ENCODE results near the gene MRPL20. TPM values are rescaled to one million over a fixed set of nuclear protein-coding genes. Genes with fewer than 3 reads are reported as not detected.
"Not testable (repeated sequence)": the region's sequence is repeated elsewhere in the genome, so short reads cannot be mapped to it uniquely, and the experiment has no call there.

Gene MRPL20
- total RNA-seq, 1 donor from 2014 or later: 86.9 TPM

DNA sequence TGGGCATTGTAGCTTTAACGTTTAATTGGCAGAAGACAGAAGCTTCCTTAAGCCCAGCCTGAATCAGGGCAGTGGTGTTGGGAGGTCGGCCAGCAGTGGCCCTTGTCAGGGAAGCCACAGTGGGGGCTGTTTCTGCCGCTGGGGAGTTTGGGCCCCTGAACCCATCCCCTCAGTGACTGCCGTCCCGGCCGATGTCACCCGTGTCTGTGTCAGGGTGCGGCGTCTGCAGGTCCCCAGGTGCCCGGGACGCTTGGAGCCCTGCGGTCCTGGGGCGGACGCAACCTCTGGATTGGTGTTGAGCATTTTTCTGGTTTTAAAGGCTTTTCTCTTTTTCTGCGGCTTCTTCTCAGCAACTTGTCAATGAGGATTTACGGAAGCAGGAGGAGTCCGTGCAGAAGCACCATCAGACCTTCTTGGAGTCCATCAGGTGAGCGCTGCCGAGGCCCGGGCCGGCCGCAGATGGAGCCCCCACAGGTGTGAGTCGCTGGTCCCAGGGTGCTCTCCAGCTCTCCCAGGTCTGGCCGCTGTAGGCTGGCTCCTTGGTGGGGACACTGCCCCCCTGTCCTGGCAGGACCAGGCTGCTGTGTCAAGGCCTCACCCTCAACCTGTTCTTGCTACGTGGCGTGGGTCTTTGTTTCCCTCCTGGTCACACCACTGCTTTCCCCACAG, 44.7 kb upstream of the MRPL20 start:
- TF ChIP-seq, protein P1, sequence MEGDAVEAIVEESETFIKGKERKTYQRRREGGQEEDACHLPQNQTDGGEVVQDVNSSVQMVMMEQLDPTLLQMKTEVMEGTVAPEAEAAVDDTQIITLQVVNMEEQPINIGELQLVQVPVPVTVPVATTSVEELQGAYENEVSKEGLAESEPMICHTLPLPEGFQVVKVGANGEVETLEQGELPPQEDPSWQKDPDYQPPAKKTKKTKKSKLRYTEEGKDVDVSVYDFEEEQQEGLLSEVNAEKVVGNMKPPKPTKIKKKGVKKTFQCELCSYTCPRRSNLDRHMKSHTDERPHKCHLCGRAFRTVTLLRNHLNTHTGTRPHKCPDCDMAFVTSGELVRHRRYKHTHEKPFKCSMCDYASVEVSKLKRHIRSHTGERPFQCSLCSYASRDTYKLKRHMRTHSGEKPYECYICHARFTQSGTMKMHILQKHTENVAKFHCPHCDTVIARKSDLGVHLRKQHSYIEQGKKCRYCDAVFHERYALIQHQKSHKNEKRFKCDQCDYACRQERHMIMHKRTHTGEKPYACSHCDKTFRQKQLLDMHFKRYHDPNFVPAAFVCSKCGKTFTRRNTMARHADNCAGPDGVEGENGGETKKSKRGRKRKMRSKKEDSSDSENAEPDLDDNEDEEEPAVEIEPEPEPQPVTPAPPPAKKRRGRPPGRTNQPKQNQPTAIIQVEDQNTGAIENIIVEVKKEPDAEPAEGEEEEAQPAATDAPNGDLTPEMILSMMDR (IDR thresholded peaks at IDR 0.05): no peak
- H3K36me3 Mint-ChIP-seq (ENCODE audit: unreplicated experiment): no peaks in the 10 kb centered on the region
- no peak for DNase-seq (ENCODE audit: extremely low spot score, unreplicated experiment)
- H3K27me3 Mint-ChIP-seq (ENCODE audit: unreplicated experiment): peaks cover 8% of the 10 kb centered on the region
- H3K4me1 Mint-ChIP-seq (ENCODE audit: unreplicated experiment): no peaks in the 10 kb centered on the region
- no peak overlapping the region for H3K4me3 Mint-ChIP-seq (ENCODE audit: unreplicated experiment)
- H3K27ac Mint-ChIP-seq (ENCODE audit: unreplicated experiment): no peak overlapping the region
- no peaks in the 10 kb centered on the region for H3K9me3 Mint-ChIP-seq (ENCODE audit: unreplicated experiment)

DNA sequence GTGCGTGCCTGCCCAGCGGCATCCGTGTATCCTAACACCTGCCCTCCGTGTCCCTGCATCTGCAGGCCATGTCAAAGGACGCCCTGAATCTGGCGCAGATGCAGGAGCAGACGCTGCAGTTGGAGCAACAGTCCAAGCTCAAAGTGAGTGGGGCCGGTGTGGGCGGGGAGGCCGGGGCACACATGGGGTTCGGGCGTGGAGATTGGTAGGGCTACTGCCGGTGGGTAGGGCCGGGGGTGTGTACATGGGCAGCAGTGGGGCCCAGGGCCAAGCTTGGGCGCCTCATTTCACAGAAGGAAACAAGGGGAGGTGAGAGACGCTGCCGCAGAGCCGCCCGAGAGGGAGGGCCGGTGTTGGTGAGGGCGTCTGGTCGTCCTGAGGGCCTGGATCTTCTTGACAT, 43.5 kb upstream of the MRPL20 start:
- not testable (repeated sequence) for H3K27ac Mint-ChIP-seq (ENCODE audit: unreplicated experiment); H3K27me3 Mint-ChIP-seq (ENCODE audit: unreplicated experiment); H3K4me1 Mint-ChIP-seq (ENCODE audit: unreplicated experiment); DNase-seq (ENCODE audit: extremely low spot score, unreplicated experiment); H3K4me3 Mint-ChIP-seq (ENCODE audit: unreplicated experiment); H3K9me3 Mint-ChIP-seq (ENCODE audit: unreplicated experiment); H3K36me3 Mint-ChIP-seq (ENCODE audit: unreplicated experiment)

DNA sequence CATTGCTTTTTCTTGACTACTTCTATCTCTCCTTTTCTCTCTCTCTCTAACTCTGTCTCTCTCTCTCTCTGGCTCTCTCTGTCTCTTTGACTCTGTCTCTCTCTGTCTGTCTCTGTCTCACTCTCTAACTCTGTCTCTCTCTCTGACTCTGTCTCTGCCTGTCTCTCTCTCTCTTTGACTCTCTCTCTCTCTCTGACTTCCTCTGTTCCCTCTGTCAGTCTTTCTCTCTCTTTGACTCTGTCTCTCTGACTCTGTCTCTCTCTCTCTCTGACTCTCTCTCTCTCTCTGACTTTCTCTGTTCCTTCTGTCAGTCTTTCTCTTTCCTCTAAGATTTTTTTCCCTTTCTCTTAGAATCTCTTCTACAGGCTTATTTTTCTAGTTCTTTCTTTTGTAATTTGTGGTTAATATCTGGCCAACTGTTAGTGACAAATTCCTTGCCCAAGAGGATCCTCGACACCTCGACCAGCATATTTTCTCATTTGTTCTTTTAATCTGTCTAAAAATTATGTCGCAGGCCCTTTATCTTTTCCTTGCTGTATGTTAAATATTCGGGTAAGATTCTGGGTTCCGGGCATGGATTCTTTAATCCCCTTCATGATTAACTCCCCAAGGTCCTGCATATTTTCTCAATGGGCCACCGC, 42.1 kb upstream of the MRPL20 start, which contains the start of gene ATAD3C:
Gene ATAD3C, plus strand, starts transcription at position 591 of the 641 bp plus-strand sequence. CDS start 995 bp downstream, outside the sequence.
- Mint-ChIP-seq H3K27me3 (ENCODE audit: unreplicated experiment) (peaks cover 8% of the 10 kb centered on the region), H3K27ac (ENCODE audit: unreplicated experiment) (no peak within 1 kb of the TSS), H3K4me3 (ENCODE audit: unreplicated experiment) (no peak within 1 kb of the TSS), H3K36me3 (ENCODE audit: unreplicated experiment) (no peaks in the 10 kb centered on the region), H3K4me1 (ENCODE audit: unreplicated experiment) (no peaks in the 10 kb centered on the region), H3K9me3 (ENCODE audit: unreplicated experiment) (no peaks in the 10 kb centered on the region)
- TF ChIP-seq, protein P1 (IDR thresholded peaks at IDR 0.05): no peak
- no peak for DNase-seq (ENCODE audit: extremely low spot score, unreplicated experiment)

DNA sequence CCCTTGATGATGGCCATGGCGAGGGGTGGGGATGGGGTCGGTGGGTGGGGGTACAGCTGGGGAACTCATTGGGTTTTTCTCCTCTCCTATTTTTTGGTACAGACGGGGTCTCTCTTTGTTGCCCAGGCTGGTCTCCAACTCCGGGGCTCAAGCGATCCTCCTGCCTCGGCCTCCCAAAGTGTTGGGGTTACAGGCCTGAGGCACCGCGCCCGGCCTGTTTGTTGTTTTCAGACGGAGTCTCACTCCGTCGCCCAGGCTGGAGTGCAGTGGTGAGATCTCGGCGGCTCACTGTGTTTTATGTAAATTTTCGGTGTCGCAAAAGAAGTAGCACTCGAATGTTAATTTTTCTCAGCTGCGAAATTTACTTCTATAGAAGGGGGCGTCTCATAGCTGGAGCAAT, 39.5 kb upstream of the MRPL20 start:
- not testable (repeated sequence) for H3K36me3 Mint-ChIP-seq (ENCODE audit: unreplicated experiment); H3K27me3 Mint-ChIP-seq (ENCODE audit: unreplicated experiment); H3K9me3 Mint-ChIP-seq (ENCODE audit: unreplicated experiment); H3K4me1 Mint-ChIP-seq (ENCODE audit: unreplicated experiment); H3K27ac Mint-ChIP-seq (ENCODE audit: unreplicated experiment); DNase-seq (ENCODE audit: extremely low spot score, unreplicated experiment); H3K4me3 Mint-ChIP-seq (ENCODE audit: unreplicated experiment)

DNA sequence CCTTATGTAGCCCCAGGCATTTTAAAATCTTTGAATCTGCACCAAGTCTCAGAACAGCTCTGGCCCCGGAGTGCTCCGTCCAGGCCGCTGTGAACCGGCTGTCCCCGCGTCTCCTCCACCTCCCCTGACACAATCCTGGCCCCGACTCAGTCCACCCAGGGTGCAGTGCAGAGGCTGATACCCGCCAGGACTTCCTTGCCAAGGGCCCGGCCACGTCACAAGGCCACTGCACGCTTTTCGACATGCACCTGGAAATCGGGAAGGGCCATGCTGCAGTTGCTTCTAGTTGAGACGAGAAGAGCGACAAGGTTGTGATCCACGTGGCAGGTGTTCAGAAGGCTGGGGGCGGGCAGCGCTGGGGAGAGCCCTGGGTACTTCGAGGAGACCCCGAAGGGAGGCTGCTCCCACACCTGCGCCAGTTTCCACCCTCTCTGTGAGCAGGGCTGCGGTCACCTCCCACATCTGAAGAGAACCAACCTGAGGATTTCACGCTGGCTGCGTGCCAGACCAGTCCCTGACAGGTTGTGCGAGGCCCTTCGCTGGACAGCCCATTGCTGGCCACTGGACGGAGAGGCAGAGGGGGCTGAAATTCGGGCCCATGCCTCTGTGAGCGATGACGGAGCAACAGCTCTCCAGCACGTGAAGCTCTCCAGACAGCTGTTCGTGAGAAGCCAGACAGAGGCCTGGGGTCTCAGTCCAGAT, 35.1 kb upstream of the MRPL20 start:
- Mint-ChIP-seq H3K27ac (ENCODE audit: unreplicated experiment) (no peak overlapping the region), H3K4me3 (ENCODE audit: unreplicated experiment) (no peak overlapping the region), H3K27me3 (ENCODE audit: unreplicated experiment) (no peaks in the 10 kb centered on the region), H3K4me1 (ENCODE audit: unreplicated experiment) (peaks cover 7% of the 10 kb centered on the region), H3K9me3 (ENCODE audit: unreplicated experiment) (no peaks in the 10 kb centered on the region), H3K36me3 (ENCODE audit: unreplicated experiment) (no peaks in the 10 kb centered on the region)
- DNase-seq (ENCODE audit: extremely low spot score, unreplicated experiment): no peak
- TF ChIP-seq, protein P1 (IDR thresholded peaks at IDR 0.05): no peak
